HG03378 (cell line): Measurements from ENCODE around the gene XIST.
"Not testable (repeated sequence)": the region's sequence is repeated elsewhere in the genome, so short reads cannot be mapped to it uniquely, and the experiment has no call there.

Experiments
- ATAC-seq: cut with Tn5 transposase; IDR thresholded peaks from one replicate; pipeline ENCODE4 v1.9.1; 2021; ENCODE audit warnings: mild to moderate bottlenecking, moderate library complexity; ENCODE audit not compliant: unreplicated experiment

The XIST gene

GRCh38 chrX:73817393-73818199 lies 34.9 kb downstream of the XIST start:
- ATAC-seq = no peak

- no peak for ATAC-seq
Observed at GRCh38 chrX:73812256-73812655, 40.3 kb downstream of the XIST start.

GRCh38 chrX:73804109-73804508 lies 48.4 kb downstream of the XIST start:
- not testable (repeated sequence) for ATAC-seq

- no peak for ATAC-seq
Observed at GRCh38 chrX:73799888-73800287, 52.6 kb downstream of the XIST start.

- ATAC-seq = not testable (repeated sequence)
Observed at GRCh38 chrX:73792511-73792910, 60.0 kb downstream of the XIST start.

- no peak for ATAC-seq
Observed at GRCh38 chrX:73785493-73785892, 67.0 kb downstream of the XIST start.
